Keratinocyte (primary cell): Measurements from ENCODE around the gene TAF1D. TPM values are rescaled to one million over a fixed set of nuclear protein-coding genes. Genes with fewer than 3 reads are reported as not detected.
"Not testable (repeated sequence)": the region's sequence is repeated elsewhere in the genome, so short reads cannot be mapped to it uniquely, and the experiment has no call there.

ENCODE experiments used
- DNase-seq: peaks from one replicate; pipeline ENCODE4 v3.0.0-alpha.2; 2011; ENCODE audit warnings: low read depth, missing footprints, low spot score
- FAIRE-seq: peaks from 2 replicates; lab custom pipeline; 2011; peaks lifted over from hg19 to GRCh38; lab: Jason Lieb, UNC
- H2AFZ ChIP-seq: 2 replicates; pipeline ENCODE4 v1.6.0; 2012; ENCODE audit warnings: low read length, control low read depth, inconsistent platforms; ENCODE audit not compliant: control insufficient read depth
- H3K27ac ChIP-seq: 2 replicates; pipeline ENCODE4 v1.5.1; 2011; ENCODE audit warnings: low read length; ENCODE audit not compliant: control insufficient read depth, insufficient read depth
- H3K27me3 ChIP-seq: 3 replicates; pipeline ENCODE4 v1.6.0; 2011; ENCODE audit warnings: low read length; ENCODE audit not compliant: control insufficient read depth, insufficient read depth; ENCODE audit errors: extremely low read depth
- H3K36me3 ChIP-seq, 2 experiments: 2 replicates in 1 of 2; 3 replicates in 1 of 2; pipeline ENCODE4 v1.5.1; 2011; ENCODE audit warnings: low read length in 2 of 2, mild to moderate bottlenecking in 1 of 2; ENCODE audit not compliant: control insufficient read depth in 2 of 2, insufficient read depth in 2 of 2; ENCODE audit errors: extremely low read depth in 1 of 2
- H3K4me1 ChIP-seq: 3 replicates; pipeline ENCODE4 v1.5.1; 2011; ENCODE audit warnings: low read length; ENCODE audit not compliant: control insufficient read depth, insufficient read depth; ENCODE audit errors: extremely low read depth
- H3K4me2 ChIP-seq: 3 replicates; pipeline ENCODE4 v1.6.0; 2011; ENCODE audit warnings: low read depth, low read length; ENCODE audit not compliant: control insufficient read depth, insufficient read depth; ENCODE audit errors: extremely low read depth
- H3K4me3 ChIP-seq, 3 experiments: fragments of 200-600 bp in 1 of 3; sonication (generic) in 1 of 3; 2 replicates in 2 of 3; 3 replicates in 1 of 3; pipeline ENCODE4 v1.5.1; 2011 to 2016; ENCODE audit warnings: low read length in 3 of 3, mild to moderate bottlenecking in 3 of 3, control low read depth in 2 of 3, inconsistent platforms in 1 of 3, low read depth in 1 of 3, mixed read lengths in 1 of 3, mixed run types in 1 of 3, moderate library complexity in 1 of 3; ENCODE audit not compliant: control insufficient read depth in 2 of 3, insufficient read depth in 2 of 3; ENCODE audit errors: extremely low read depth in 1 of 3
- H3K79me2 ChIP-seq: 2 replicates; pipeline ENCODE4 v1.6.0; 2012; ENCODE audit warnings: low read length; ENCODE audit not compliant: control insufficient read depth, insufficient read depth
- H3K9ac ChIP-seq: 3 replicates; pipeline ENCODE4 v1.6.0; 2011; ENCODE audit warnings: low read length; ENCODE audit not compliant: control insufficient read depth, insufficient read depth; ENCODE audit errors: extremely low read depth
- H3K9me1 ChIP-seq: 3 replicates; pipeline ENCODE4 v1.6.0; 2011; ENCODE audit warnings: low read length; ENCODE audit not compliant: control insufficient read depth, insufficient read depth; ENCODE audit errors: extremely low read depth
- H3K9me3 ChIP-seq: 2 replicates; pipeline ENCODE4 v1.5.1; 2012; ENCODE audit warnings: low read depth, low read length; ENCODE audit not compliant: control insufficient read depth
- H4K20me1 ChIP-seq: 3 replicates; pipeline ENCODE4 v1.6.0; 2011; ENCODE audit warnings: low read length; ENCODE audit not compliant: control insufficient read depth, insufficient read depth; ENCODE audit errors: extremely low read depth
- EZH2 ChIP-seq: IDR thresholded peaks from one replicate; pipeline ENCODE4 v1.6.1; 2012; ENCODE audit warnings: inconsistent platforms, mild to moderate bottlenecking, low read length, moderate library complexity
- dilution Hi-C: fragments of 300-500 bp; cut with MboI; formaldehyde crosslinking; loops from one replicate; pipeline ENCODE4 v1.7.0; 2020; ENCODE audit warnings: low sequenced_read_pairs; ENCODE audit not compliant: extremely low pct_ligation_motif_present
- polyA plus RNA-seq, 5 experiments: library from polyadenylated mRNA; depleted of rRNA in 3 of 5; stranded (reverse) in 3 of 5; stranded (forward) in 1 of 5; unstranded in 1 of 5; fragments of >200 nt; gene quantifications; 1 replicate in 1 of 5; 2 replicates in 3 of 5; 3 replicates in 1 of 5; pipeline versions ENCODE4 v1.2.1 to v1.2.3, GENCODE V29; 2011 to 2012; ENCODE audit warnings: missing spikeins in 2 of 5, low read depth in 1 of 5, low replicate concordance in 1 of 5
- TF ChIP-seq, protein P1 (sequence below), 3 experiments: IDR thresholded peaks in 1 of 3; conservative IDR thresholded peaks in 1 of 3; optimal IDR thresholded peaks in 1 of 3; 2 replicates in 2 of 3; 3 replicates in 1 of 3; pipeline versions ENCODE3 to v1.5.1; 2011; ENCODE audit warnings: low read length in 3 of 3, mild to moderate bottlenecking in 3 of 3, moderate library complexity in 2 of 3, control low read depth in 1 of 3, inconsistent platforms in 1 of 3; ENCODE audit not compliant: insufficient read depth in 2 of 3; ENCODE audit errors: extremely low read depth in 1 of 3

The TAF1D gene
- polyA plus RNA-seq, 1 donor (not counting 4 experiments of a cell fraction or from before 2014, with no cell fraction given) = 224 TPM

DNA sequence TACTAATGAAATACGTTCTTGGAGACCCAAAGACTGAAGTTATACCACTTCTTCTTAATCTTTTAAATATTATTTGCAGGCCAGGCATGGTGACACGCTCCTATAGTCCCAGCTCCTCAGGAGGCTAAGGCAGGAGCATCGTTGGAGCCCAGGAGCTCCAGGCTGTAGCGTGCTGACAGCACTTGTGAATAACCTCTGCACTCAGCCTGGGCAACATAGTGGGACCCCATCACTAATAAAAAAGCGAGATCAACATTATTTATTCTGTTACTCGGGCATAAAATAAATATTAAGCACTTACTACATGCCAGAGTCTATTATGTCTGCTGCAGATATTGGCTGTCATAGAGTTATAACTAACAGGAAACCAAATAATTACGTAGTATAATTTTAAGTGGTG is 42.1 kb upstream of the TAF1D start:
- H2AFZ ChIP-seq = peak overlapping the region; percentile 98
- peak overlapping the region; percentile 86 for H3K4me2 ChIP-seq
- no peak for DNase-seq
- peaks cover 0 to 3% of the 10 kb centered on the region in 2 experiments for H3K36me3 ChIP-seq
- H3K27ac ChIP-seq = peak overlapping the region; percentile 95
- H3K79me2 ChIP-seq = peaks cover 44% of the 10 kb centered on the region
- H3K4me3 ChIP-seq = peak overlapping the region; percentile 85 to 97 (median 90)
- H3K9ac ChIP-seq = peak overlapping the region; percentile 98
- peaks cover 27% of the 10 kb centered on the region for H3K4me1 ChIP-seq
- no peaks in the 10 kb centered on the region for H3K9me1 ChIP-seq
- TF ChIP-seq, protein P1, sequence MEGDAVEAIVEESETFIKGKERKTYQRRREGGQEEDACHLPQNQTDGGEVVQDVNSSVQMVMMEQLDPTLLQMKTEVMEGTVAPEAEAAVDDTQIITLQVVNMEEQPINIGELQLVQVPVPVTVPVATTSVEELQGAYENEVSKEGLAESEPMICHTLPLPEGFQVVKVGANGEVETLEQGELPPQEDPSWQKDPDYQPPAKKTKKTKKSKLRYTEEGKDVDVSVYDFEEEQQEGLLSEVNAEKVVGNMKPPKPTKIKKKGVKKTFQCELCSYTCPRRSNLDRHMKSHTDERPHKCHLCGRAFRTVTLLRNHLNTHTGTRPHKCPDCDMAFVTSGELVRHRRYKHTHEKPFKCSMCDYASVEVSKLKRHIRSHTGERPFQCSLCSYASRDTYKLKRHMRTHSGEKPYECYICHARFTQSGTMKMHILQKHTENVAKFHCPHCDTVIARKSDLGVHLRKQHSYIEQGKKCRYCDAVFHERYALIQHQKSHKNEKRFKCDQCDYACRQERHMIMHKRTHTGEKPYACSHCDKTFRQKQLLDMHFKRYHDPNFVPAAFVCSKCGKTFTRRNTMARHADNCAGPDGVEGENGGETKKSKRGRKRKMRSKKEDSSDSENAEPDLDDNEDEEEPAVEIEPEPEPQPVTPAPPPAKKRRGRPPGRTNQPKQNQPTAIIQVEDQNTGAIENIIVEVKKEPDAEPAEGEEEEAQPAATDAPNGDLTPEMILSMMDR (optimal IDR thresholded peaks at IDR 0.05 in 1 of 3, IDR thresholded peaks at IDR 0.05 in 1 of 3, conservative IDR thresholded peaks at IDR 0.05 in 1 of 3; ENCODE audit: extremely low read depth in 1 of 3, insufficient read depth in 2 of 3, low read length in 3 of 3) = no peak
- H3K9me3 ChIP-seq = no peaks in the 10 kb centered on the region
- peaks cover 12% of the 10 kb centered on the region for H4K20me1 ChIP-seq
- dilution Hi-C loops = no loop called here
- no peaks in the 10 kb centered on the region for H3K27me3 ChIP-seq
- no peak for FAIRE-seq

DNA sequence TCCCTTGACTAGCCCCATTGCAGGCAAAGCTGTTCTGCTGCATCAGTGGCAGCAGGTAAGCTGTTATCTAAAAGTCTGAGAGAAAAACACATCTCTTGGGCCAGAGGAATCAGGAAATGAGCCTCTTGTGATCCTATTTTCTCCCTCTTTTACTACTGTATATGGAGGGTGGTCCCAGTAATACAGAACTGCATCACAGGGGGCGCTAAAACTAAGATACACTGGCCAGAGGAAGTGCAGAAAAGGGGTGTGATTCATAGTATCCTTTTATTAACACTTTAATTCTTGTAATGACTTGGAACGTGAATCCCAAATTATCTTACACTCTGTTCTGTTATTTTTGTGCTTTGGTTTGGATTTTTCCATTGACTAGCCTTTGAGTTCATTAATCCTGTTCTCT is 34.0 kb upstream of the TAF1D start:
- DNase-seq (no peak), FAIRE-seq (no peak)
- no peak overlapping the region for H3K27ac ChIP-seq
- TF ChIP-seq, protein P1 (optimal IDR thresholded peaks at IDR 0.05 in 1 of 3, IDR thresholded peaks at IDR 0.05 in 1 of 3, conservative IDR thresholded peaks at IDR 0.05 in 1 of 3; ENCODE audit: extremely low read depth in 1 of 3, insufficient read depth in 2 of 3, low read length in 3 of 3) = peak in 2 of 3 experiments; percentile 8 to 12
- TF ChIP-seq EZH2 = no peak
- dilution Hi-C loops = no loop called here
- no peak overlapping the region for H3K9ac ChIP-seq
- H3K9me3 ChIP-seq = no peaks in the 10 kb centered on the region
- no peak overlapping the region for H3K4me2 ChIP-seq
- no peaks in the 10 kb centered on the region for H3K27me3 ChIP-seq
- no peaks in the 10 kb centered on the region for H4K20me1 ChIP-seq
- no peaks in the 10 kb centered on the region for H3K9me1 ChIP-seq
- no peaks in the 10 kb centered on the region for H3K79me2 ChIP-seq
- no peaks in the 10 kb centered on the region for H3K36me3 ChIP-seq
- H3K4me1 ChIP-seq = no peaks in the 10 kb centered on the region
- no peak overlapping the region for H2AFZ ChIP-seq
- H3K4me3 ChIP-seq = no peak overlapping the region

DNA sequence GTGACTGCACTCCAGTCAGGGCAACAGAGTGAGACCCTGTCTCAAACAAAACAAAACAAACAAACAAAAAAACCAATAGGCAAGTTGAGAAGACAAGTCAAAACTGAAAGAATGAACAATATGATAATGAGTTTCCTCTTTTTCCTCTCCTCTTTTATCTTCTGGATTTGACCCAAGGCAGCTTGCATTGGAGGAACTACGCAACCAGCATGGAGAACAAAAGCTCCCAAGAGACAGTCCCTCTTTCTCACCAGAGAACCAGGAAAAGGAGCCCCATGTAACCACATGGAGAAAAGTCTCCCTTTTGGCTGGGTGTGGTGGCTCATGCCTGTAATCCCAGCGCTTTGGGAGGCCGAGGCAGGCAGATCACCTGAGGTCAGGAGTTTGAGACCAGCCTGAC is 33.3 kb upstream of the TAF1D start:
- H3K4me2 ChIP-seq, H3K27ac ChIP-seq, FAIRE-seq, H3K4me1 ChIP-seq, H3K27me3 ChIP-seq, H3K9me1 ChIP-seq, dilution Hi-C loops, H3K9me3 ChIP-seq, H3K36me3 ChIP-seq, H3K9ac ChIP-seq, H3K79me2 ChIP-seq, H4K20me1 ChIP-seq, H3K4me3 ChIP-seq, DNase-seq, H2AFZ ChIP-seq: not testable (repeated sequence)
